ENCODE measurements around the gene PLEKHA4. TPM values are rescaled to one million over a fixed set of nuclear protein-coding genes. Genes with fewer than 3 reads are reported as not detected.
"Not testable (repeated sequence)": the region's sequence is repeated elsewhere in the genome, so short reads cannot be mapped to it uniquely, and the experiment has no call there.

Gene PLEKHA4
- total RNA-seq, 1 experiment from 2014 or later: 20.7 TPM

GRCh38 chr19:48872182-48872883 lies 3.9 kb upstream of the PLEKHA4 start, which contains the start of gene PPP1R15A:
Gene PPP1R15A (plus strand): TSS chr19:48872421. CDS start chr19:48873234, 813 bp downstream.
- intact Hi-C loops (cut with micrococcal nuclease; ENCODE audit: unreplicated experiment): loop anchor here (10.0 kb wide), 1 partner anchor 92 kb away; the partner anchor contains the start of gene FTL
- DNase-seq (ENCODE audit: low spot score): peak; percentile 98
- peak within 1 kb of the TSS; percentile 99 for H3K27ac ChIP-seq (ENCODE audit: low read depth, low read length, poor library complexity, severe bottlenecking)
- peaks cover 32% of the 10 kb centered on the region for H3K36me3 ChIP-seq (ENCODE audit: insufficient read depth, low read length, poor library complexity, severe bottlenecking)
- ChIA-PET CTCF (no interaction called here), POLR2A (ENCODE audit: low non-redundant PET) (interaction anchor here (0.6 to 0.7 kb wide), 2 partner anchors 14 to 553 kb away, joined by 3 to 8 read pairs; no protein-coding TSS in a partner anchor)
- TSS peak; percentile 65 for BruUV-seq (replicated peaks)
- peaks cover 46% of the 10 kb centered on the region for H3K4me1 ChIP-seq (ENCODE audit: insufficient read depth, low read length, poor library complexity, severe bottlenecking)
- H3K27me3 ChIP-seq (replicated peaks; ENCODE audit: insufficient read depth, low read depth, low read length, poor library complexity): no peaks in the 10 kb centered on the region
- H3K9me3 ChIP-seq (ENCODE audit: low read depth, low read length, poor library complexity, severe bottlenecking): no peaks in the 10 kb centered on the region
- TF ChIP-seq EZH2 (IDR thresholded peaks at IDR 0.05; ENCODE audit: borderline replicate concordance, low read depth, low read length, poor library complexity, severe bottlenecking): no peak
- TF ChIP-seq CTCF (conservative IDR thresholded peaks at IDR 0.05; ENCODE audit: low read depth, low read length): no peak
- peak within 1 kb of the TSS; percentile 91 for H3K4me3 ChIP-seq (ENCODE audit: low read depth, low read length, poor library complexity, severe bottlenecking)

GRCh38 chr19:48871471-48872181 lies 3.2 kb upstream of the PLEKHA4 start:
- H3K27me3 ChIP-seq (replicated peaks; ENCODE audit: insufficient read depth, low read depth, low read length, poor library complexity); H3K9me3 ChIP-seq (ENCODE audit: low read depth, low read length, poor library complexity, severe bottlenecking); CTCF ChIA-PET; DNase-seq (ENCODE audit: low spot score): not testable (repeated sequence)
- intact Hi-C loops (cut with micrococcal nuclease; ENCODE audit: unreplicated experiment): loop anchor here (10.0 kb wide), 1 partner anchor 93 kb away; the partner anchor contains the start of gene FTL
- Histone ChIP-seq H3K4me3 (ENCODE audit: low read depth, low read length, poor library complexity, severe bottlenecking) (peak overlapping the region; percentile 91), H3K36me3 (ENCODE audit: insufficient read depth, low read length, poor library complexity, severe bottlenecking) (peaks cover 30% of the 10 kb centered on the region), H3K4me1 (ENCODE audit: insufficient read depth, low read length, poor library complexity, severe bottlenecking) (peaks cover 51% of the 10 kb centered on the region), H3K27ac (ENCODE audit: low read depth, low read length, poor library complexity, severe bottlenecking) (peak overlapping the region; percentile 99)
- TSS peak; percentile 55 for BruUV-seq (replicated peaks)
- POLR2A ChIA-PET (ENCODE audit: low non-redundant PET): interaction anchor here (0.6 to 0.7 kb wide), 2 partner anchors 15 to 554 kb away, joined by 3 to 8 read pairs; no protein-coding TSS in a partner anchor

- no peak overlapping the region for H3K4me3 ChIP-seq (ENCODE audit: low read depth, low read length, poor library complexity, severe bottlenecking)
- peaks cover 17% of the 10 kb centered on the region for H3K36me3 ChIP-seq (ENCODE audit: insufficient read depth, low read length, poor library complexity, severe bottlenecking)
- H3K4me1 ChIP-seq (ENCODE audit: insufficient read depth, low read length, poor library complexity, severe bottlenecking): peaks cover 38% of the 10 kb centered on the region
- H3K27me3 ChIP-seq (replicated peaks; ENCODE audit: insufficient read depth, low read depth, low read length, poor library complexity): no peaks in the 10 kb centered on the region
- no peak overlapping the region for H3K27ac ChIP-seq (ENCODE audit: low read depth, low read length, poor library complexity, severe bottlenecking)
- intact Hi-C loops (cut with micrococcal nuclease; ENCODE audit: unreplicated experiment): loop anchor here (10.0 kb wide), 1 partner anchor 95 kb away; the partner anchor contains the start of gene FTL
- CTCF ChIA-PET: no interaction called here
- POLR2A ChIA-PET (ENCODE audit: low non-redundant PET): no interaction called here
- no peak for DNase-seq (ENCODE audit: low spot score)
- TF ChIP-seq EZH2 (IDR thresholded peaks at IDR 0.05; ENCODE audit: borderline replicate concordance, low read depth, low read length, poor library complexity, severe bottlenecking) (no peak), CTCF (conservative IDR thresholded peaks at IDR 0.05; ENCODE audit: low read depth, low read length) (no peak)
- no TSS peak for BruUV-seq (replicated peaks)
- H3K9me3 ChIP-seq (ENCODE audit: low read depth, low read length, poor library complexity, severe bottlenecking): no peaks in the 10 kb centered on the region
Measured at GRCh38 chr19:48870048-48870447, 1.6 kb upstream of the PLEKHA4 start.
